PC-3 (cell line): ENCODE data around the gene TRIM24. TPM values are rescaled to one million over a fixed set of nuclear protein-coding genes. Genes with fewer than 3 reads are reported as not detected.

ENCODE experiments used
- ATAC-seq: fragments of 200-7000 bp; cut with Tn5 transposase; 2 replicates; pipeline ENCODE4 v1.9.1; 2020; ENCODE audit warnings: mild to moderate bottlenecking, moderate library complexity
- BruUV-seq: library from RNA; stranded (reverse); fragments of 400-500 nt; replicated peaks from 2 replicates; lab custom pipeline; 2021; lab: Mats Ljungman, UMichigan
- CTCF ChIA-PET: fragments of 300-600 bp; sonication (Branson Sonifier 250); formaldehyde crosslinking; loops from one replicate; lab custom pipeline; 2022; ENCODE audit warnings: antibody characterized with exemption; lab: Charles Lee
- POLR2A ChIA-PET: fragments of 300-600 bp; sonication (Branson Sonifier 250); formaldehyde crosslinking; loops from one replicate; lab custom pipeline; 2022; ENCODE audit warnings: antibody characterized with exemption; ENCODE audit not compliant: unreplicated experiment; lab: Charles Lee
- DNase-seq: peaks from one replicate; pipeline ENCODE4 v3.0.0-alpha.2; 2015
- H2AFZ ChIP-seq: fragments of 300-600 bp; sonication (generic); 2 replicates; pipeline ENCODE4 v1.6.0; 2016; ENCODE audit warnings: antibody characterized with exemption, low read length
- H3F3A ChIP-seq: fragments of 300-600 bp; sonication (generic); one replicate; pipeline ENCODE4 v1.6.0; 2017; ENCODE audit warnings: antibody characterized with exemption, low read length, control low read depth, mild to moderate bottlenecking; ENCODE audit not compliant: unreplicated experiment
- H3K27ac ChIP-seq: fragments of 300-600 bp; sonication (generic); 2 replicates; pipeline ENCODE4 v1.5.1; 2016; ENCODE audit warnings: mild to moderate bottlenecking, low read length
- H3K27me3 ChIP-seq: fragments of 300-600 bp; sonication (generic); 2 replicates; pipeline ENCODE4 v1.6.1; 2016; ENCODE audit warnings: low read length, mixed read lengths
- H3K36me3 ChIP-seq: fragments of 300-600 bp; sonication (generic); 2 replicates; pipeline ENCODE4 v1.6.1; 2016; ENCODE audit warnings: low read depth, mixed run types, low read length, mixed read lengths
- H3K4me1 ChIP-seq: fragments of 300-600 bp; sonication (generic); 2 replicates; pipeline ENCODE4 v1.5.1; 2016; ENCODE audit warnings: low read length; ENCODE audit not compliant: insufficient read depth
- H3K4me2 ChIP-seq: fragments of 300-600 bp; sonication (generic); 2 replicates; pipeline ENCODE4 v1.6.0; 2016; ENCODE audit warnings: low read length
- H3K4me3 ChIP-seq: fragments of 300-600 bp; sonication (generic); 2 replicates; pipeline ENCODE4 v1.5.1; 2016; ENCODE audit warnings: mild to moderate bottlenecking, low read length, mixed read lengths
- H3K79me2 ChIP-seq: fragments of 300-600 bp; sonication (generic); 2 replicates; pipeline ENCODE4 v1.6.1; 2017; ENCODE audit warnings: low read length, mixed read lengths
- H3K9ac ChIP-seq: fragments of 300-600 bp; sonication (generic); 2 replicates; pipeline ENCODE4 v1.6.0; 2016; ENCODE audit warnings: mild to moderate bottlenecking, low read length
- H3K9me2 ChIP-seq: fragments of 300-600 bp; sonication (generic); replicated peaks from 2 replicates; pipeline ENCODE4 v1.6.1; 2016; ENCODE audit warnings: mixed run types, low read length, mixed read lengths
- H3K9me3 ChIP-seq: fragments of 300-600 bp; sonication (generic); 2 replicates; pipeline ENCODE4 v1.6.1; 2016; ENCODE audit warnings: low read length, mixed read lengths
- H4K20me1 ChIP-seq: fragments of 300-600 bp; sonication (generic); 2 replicates; pipeline ENCODE4 v1.6.1; 2016; ENCODE audit warnings: low read length, mixed read lengths
- CTCF ChIP-seq: fragments of 300-600 bp; sonication (generic); conservative IDR thresholded peaks from 2 replicates; pipeline ENCODE4 v1.5.1; 2017; ENCODE audit warnings: antibody characterized with exemption, low read depth, mild to moderate bottlenecking, low read length
- EZH2 ChIP-seq: fragments of 300-600 bp; sonication (generic); IDR thresholded peaks from one replicate; pipeline ENCODE4 v1.6.1; 2017; ENCODE audit warnings: antibody characterized with exemption, mild to moderate bottlenecking, low read length; ENCODE audit not compliant: unreplicated experiment
- EZH2phosphoT487 ChIP-seq: fragments of 300-600 bp; sonication (generic); IDR thresholded peaks from 2 replicates; pipeline ENCODE4 v1.6.1; 2018; ENCODE audit warnings: mild to moderate bottlenecking, antibody characterized with exemption, low read length, borderline replicate concordance
- intact Hi-C: fragments of 100-400 bp; cut with micrococcal nuclease; formaldehyde crosslinking; loops from 2 replicates; pipeline ENCODE4 v1.9.0; 2023
- total RNA-seq: library from RNA; depleted of rRNA; stranded (reverse); fragments of >200 nt; gene quantifications from 2 replicates; pipeline ENCODE4 v1.2.3, GENCODE V29; 2014

The TRIM24 gene
- total RNA-seq, 1 experiment from 2014 or later = 12.9 TPM

- ATAC-seq = no peak
- ChIA-PET CTCF (no interaction called here), POLR2A (no interaction called here)
- Histone ChIP-seq H3K9me2 (no peaks in the 10 kb centered on the region), H3K9ac (no peak overlapping the region), H3K4me3 (no peak overlapping the region), H3K4me2 (no peak overlapping the region), H2AFZ (no peak overlapping the region), H3K4me1 (no peaks in the 10 kb centered on the region), H3F3A (no peaks in the 10 kb centered on the region), H3K27ac (no peak overlapping the region), H3K9me3 (no peaks in the 10 kb centered on the region), H3K36me3 (no peaks in the 10 kb centered on the region), H3K79me2 (no peaks in the 10 kb centered on the region), H3K27me3 (0 out of 2 replicates have a peak, but pooled peaks cover 2% of the 10 kb centered on the region), H4K20me1 (no peaks in the 10 kb centered on the region)
- intact Hi-C loops = no loop called here
- BruUV-seq = no TSS peak
- DNase-seq = no peak
- no peak for TF ChIP-seq EZH2phosphoT487
- TF ChIP-seq CTCF = no peak
- TF ChIP-seq EZH2 = no peak
Measured at GRCh38 chr7:138627361-138627760, 167.3 kb downstream of the TRIM24 start.

- ATAC-seq (no peak), DNase-seq (no peak)
- Histone ChIP-seq H3K4me2 (no peak overlapping the region), H3K9ac (no peak overlapping the region), H3K27ac (no peak overlapping the region), H4K20me1 (no peaks in the 10 kb centered on the region), H3K4me3 (no peak overlapping the region), H3K9me3 (no peaks in the 10 kb centered on the region), H3K4me1 (no peaks in the 10 kb centered on the region), H3K9me2 (no peaks in the 10 kb centered on the region), H3K27me3 (0 out of 2 replicates have a peak, but pooled peaks cover 3% of the 10 kb centered on the region), H3F3A (no peaks in the 10 kb centered on the region), H2AFZ (no peak overlapping the region), H3K36me3 (no peaks in the 10 kb centered on the region), H3K79me2 (no peaks in the 10 kb centered on the region)
- no TSS peak for BruUV-seq
- intact Hi-C loops = no loop called here
- ChIA-PET POLR2A (no interaction called here), CTCF (no interaction called here)
- no peak for TF ChIP-seq EZH2phosphoT487
- no peak for TF ChIP-seq EZH2
- no peak for TF ChIP-seq CTCF
Measured at GRCh38 chr7:138630059-138630610, 170.1 kb downstream of the TRIM24 start.

GRCh38 chr7:138632384-138632783 is 172.3 kb downstream of the TRIM24 start:
- intact Hi-C loops = no loop called here
- H4K20me1 ChIP-seq = no peaks in the 10 kb centered on the region
- no peaks in the 10 kb centered on the region for H3K79me2 ChIP-seq
- H2AFZ ChIP-seq = no peak overlapping the region
- no peak overlapping the region for H3K4me2 ChIP-seq
- ChIA-PET CTCF (no interaction called here), POLR2A (interaction anchor here (0.5 kb wide), 1 partner anchor 248 kb away, joined by 4 read pairs; no protein-coding TSS in a partner anchor)
- 0 out of 2 replicates have a peak, but pooled peaks cover 3% of the 10 kb centered on the region for H3K27me3 ChIP-seq
- no peak overlapping the region for H3K9ac ChIP-seq
- no peaks in the 10 kb centered on the region for H3K36me3 ChIP-seq
- ATAC-seq (no peak), DNase-seq (no peak)
- no peak overlapping the region for H3K27ac ChIP-seq
- no peaks in the 10 kb centered on the region for H3F3A ChIP-seq
- no peak for TF ChIP-seq EZH2
- no peak for TF ChIP-seq CTCF
- TF ChIP-seq EZH2phosphoT487 = no peak
- H3K4me3 ChIP-seq = no peak overlapping the region
- no peaks in the 10 kb centered on the region for H3K9me3 ChIP-seq
- H3K4me1 ChIP-seq = no peaks in the 10 kb centered on the region
- no peaks in the 10 kb centered on the region for H3K9me2 ChIP-seq
- no TSS peak for BruUV-seq
